Measurements from ENCODE around the gene NDRG2. TPM values are rescaled to one million over a fixed set of nuclear protein-coding genes. Genes with fewer than 3 reads are reported as not detected.

NDRG2 gene
- total RNA-seq, 1 donor from 2014 or later: 346 TPM

DNA sequence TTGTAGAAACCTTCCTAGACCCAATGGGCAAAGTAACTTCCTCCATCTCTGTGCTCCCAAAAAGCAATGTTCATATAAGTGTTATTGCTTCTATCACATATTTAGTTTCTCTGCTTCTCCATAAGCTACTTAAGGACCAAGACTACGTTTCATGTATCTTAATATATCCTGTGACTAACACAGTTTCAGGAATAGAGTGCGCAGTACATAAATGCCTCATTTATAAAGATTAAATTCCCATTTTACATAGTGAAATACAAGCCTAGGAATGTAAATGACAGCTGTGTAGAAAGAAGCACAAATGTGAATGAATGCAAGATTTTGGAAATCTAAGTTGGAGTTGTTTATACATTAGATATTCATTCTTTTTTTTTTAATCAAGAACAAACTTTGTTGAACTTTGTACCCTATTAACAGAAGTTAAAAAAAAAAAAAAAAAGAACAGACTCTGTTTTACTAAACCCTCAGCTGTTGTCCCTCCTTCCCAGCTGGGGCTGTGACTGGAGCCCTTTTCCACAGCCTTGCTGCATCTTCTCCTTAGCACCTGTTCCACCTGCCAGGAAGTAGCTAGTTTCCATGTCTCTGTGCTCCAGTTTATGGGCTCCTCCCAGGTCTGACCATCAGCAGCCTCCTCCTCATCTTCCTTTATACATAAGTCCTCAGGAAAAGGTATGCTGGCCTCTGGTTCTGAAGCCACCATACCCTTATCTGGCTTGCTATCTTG is 42.1 kb downstream of the NDRG2 start:
- TF ChIP-seq, protein P1, sequence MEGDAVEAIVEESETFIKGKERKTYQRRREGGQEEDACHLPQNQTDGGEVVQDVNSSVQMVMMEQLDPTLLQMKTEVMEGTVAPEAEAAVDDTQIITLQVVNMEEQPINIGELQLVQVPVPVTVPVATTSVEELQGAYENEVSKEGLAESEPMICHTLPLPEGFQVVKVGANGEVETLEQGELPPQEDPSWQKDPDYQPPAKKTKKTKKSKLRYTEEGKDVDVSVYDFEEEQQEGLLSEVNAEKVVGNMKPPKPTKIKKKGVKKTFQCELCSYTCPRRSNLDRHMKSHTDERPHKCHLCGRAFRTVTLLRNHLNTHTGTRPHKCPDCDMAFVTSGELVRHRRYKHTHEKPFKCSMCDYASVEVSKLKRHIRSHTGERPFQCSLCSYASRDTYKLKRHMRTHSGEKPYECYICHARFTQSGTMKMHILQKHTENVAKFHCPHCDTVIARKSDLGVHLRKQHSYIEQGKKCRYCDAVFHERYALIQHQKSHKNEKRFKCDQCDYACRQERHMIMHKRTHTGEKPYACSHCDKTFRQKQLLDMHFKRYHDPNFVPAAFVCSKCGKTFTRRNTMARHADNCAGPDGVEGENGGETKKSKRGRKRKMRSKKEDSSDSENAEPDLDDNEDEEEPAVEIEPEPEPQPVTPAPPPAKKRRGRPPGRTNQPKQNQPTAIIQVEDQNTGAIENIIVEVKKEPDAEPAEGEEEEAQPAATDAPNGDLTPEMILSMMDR (IDR thresholded peaks at IDR 0.05; ENCODE audit: borderline replicate concordance): no peak
- intact Hi-C loops (cut with micrococcal nuclease): no loop called here
- Histone ChIP-seq H3K27me3 (ENCODE audit: low read depth) (peaks cover 24% of the 10 kb centered on the region), H3K9me3 (replicated peaks) (no peaks in the 10 kb centered on the region), H3K4me1 (no peaks in the 10 kb centered on the region), H3K36me3 (no peaks in the 10 kb centered on the region), H3K4me3 (no peak overlapping the region), H3K27ac (replicated peaks) (no peak overlapping the region)
- DNase-seq: no peak

DNA sequence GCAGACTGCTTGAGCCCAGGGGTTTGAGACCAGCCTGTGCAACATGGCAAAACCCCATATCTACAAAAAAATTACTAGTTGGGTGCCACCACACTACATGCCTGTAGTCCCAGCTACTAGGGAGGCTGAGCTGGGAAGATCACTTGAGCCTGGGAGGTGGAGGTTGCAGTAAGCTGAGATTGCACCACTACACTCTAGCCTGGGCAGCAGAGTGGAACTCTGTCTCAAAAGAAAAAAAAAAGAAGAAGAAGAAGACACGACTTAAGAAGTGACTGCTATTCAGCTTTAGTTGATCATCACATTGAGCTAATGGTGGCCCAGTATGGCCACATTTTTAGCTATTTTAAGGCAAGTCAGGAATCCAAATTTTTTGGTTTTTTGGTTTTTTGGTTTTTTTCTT is 44.0 kb downstream of the NDRG2 start:
- Histone ChIP-seq H3K27me3 (ENCODE audit: low read depth) (peaks cover 24% of the 10 kb centered on the region), H3K4me3 (no peak overlapping the region), H3K9me3 (replicated peaks) (no peaks in the 10 kb centered on the region), H3K4me1 (no peaks in the 10 kb centered on the region), H3K27ac (replicated peaks) (no peak overlapping the region), H3K36me3 (no peaks in the 10 kb centered on the region)
- TF ChIP-seq, protein P1 (IDR thresholded peaks at IDR 0.05; ENCODE audit: borderline replicate concordance): no peak
- no peak for DNase-seq
- intact Hi-C loops (cut with micrococcal nuclease): no loop called here

DNA sequence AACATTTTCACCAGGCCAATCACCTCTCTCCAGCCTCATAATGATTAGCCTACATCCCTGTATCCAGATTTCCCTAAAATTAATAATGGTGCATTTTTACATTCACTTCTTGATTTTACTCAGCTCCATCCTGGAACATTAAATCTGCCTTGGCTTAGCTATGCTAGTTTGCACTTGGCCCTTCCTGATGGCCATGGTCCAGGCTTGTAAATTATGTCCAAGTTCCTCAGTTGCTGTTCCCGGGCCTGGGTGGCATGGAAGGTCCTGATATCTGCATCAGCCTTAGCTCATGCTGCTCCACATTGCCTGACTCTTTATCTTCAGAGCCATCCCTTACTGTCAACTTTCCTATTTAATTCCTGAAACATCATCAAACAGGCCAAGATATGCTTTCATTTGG is 46.2 kb downstream of the NDRG2 start:
- DNase-seq: no peak
- Histone ChIP-seq H3K4me3 (no peak overlapping the region), H3K9me3 (replicated peaks) (no peaks in the 10 kb centered on the region), H3K27ac (replicated peaks) (no peak overlapping the region), H3K36me3 (no peaks in the 10 kb centered on the region), H3K4me1 (no peaks in the 10 kb centered on the region), H3K27me3 (ENCODE audit: low read depth) (peaks cover 24% of the 10 kb centered on the region)
- TF ChIP-seq, protein P1 (IDR thresholded peaks at IDR 0.05; ENCODE audit: borderline replicate concordance): no peak
- intact Hi-C loops (cut with micrococcal nuclease): no loop called here

DNA sequence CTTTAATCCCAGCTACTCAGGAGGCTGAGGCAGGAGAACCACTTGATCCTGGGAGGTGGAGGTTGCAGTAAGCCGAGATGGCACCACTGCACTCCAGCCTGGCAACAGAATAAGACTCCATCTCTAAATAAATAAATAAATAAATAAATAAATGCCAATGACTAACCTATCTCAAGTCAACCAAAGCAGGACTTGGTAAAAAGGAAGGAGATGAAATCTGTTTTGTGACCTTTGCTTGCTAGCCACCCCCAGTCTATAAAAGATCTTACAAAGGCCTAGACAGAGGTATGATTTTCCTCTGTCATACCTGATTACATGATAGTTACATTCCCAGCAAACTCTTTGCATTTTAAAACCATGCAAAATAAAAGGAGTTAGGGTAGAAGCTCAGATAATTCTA is 48.6 kb downstream of the NDRG2 start:
- intact Hi-C loops (cut with micrococcal nuclease): no loop called here

DNA sequence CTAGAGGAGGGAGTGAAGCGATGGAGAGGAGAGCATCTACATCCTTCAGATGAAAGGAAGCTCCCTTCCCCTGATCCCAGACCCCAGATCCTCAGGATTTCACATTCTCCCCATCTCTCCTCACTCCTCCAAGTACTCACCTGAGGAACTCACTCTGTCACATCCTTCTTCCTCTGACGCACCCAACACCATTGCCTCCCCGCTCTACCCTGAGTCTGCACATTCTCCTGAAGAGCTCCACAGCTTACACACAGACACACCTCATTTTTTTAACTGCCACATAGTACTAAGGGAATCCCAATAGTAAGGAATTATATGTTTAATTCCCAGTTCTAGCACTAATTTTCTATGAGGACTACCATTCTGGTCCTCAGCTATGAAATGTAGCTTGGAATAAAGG is 51.4 kb downstream of the NDRG2 start:
- no peak for DNase-seq

More for the DNA sequence above, 48.6 kb downstream of the NDRG2 start:
- H3K36me3 ChIP-seq: no peaks in the 10 kb centered on the region
- H3K9me3 ChIP-seq (replicated peaks): no peaks in the 10 kb centered on the region
- peaks cover 6% of the 10 kb centered on the region for H3K4me1 ChIP-seq
- H3K27me3 ChIP-seq (ENCODE audit: low read depth): peaks cover 20% of the 10 kb centered on the region
- DNase-seq: no peak
- H3K27ac ChIP-seq (replicated peaks): no peak overlapping the region
- H3K4me3 ChIP-seq: no peak overlapping the region
- TF ChIP-seq, protein P1 (IDR thresholded peaks at IDR 0.05; ENCODE audit: borderline replicate concordance): no peak

More for the DNA sequence above, 51.4 kb downstream of the NDRG2 start:
- H3K9me3 ChIP-seq (replicated peaks): no peaks in the 10 kb centered on the region
- peaks cover 16% of the 10 kb centered on the region for H3K4me1 ChIP-seq
- intact Hi-C loops (cut with micrococcal nuclease): no loop called here
- H3K27ac ChIP-seq (replicated peaks): no peak overlapping the region
- H3K36me3 ChIP-seq: no peaks in the 10 kb centered on the region
- no peaks in the 10 kb centered on the region for H3K27me3 ChIP-seq (ENCODE audit: low read depth)
- no peak overlapping the region for H3K4me3 ChIP-seq
- TF ChIP-seq, protein P1 (IDR thresholded peaks at IDR 0.05; ENCODE audit: borderline replicate concordance): no peak
